K562 (cell line): Measurements from ENCODE around the gene BAZ2A. TPM values are rescaled to one million over a fixed set of nuclear protein-coding genes. Genes with fewer than 3 reads are reported as not detected.

Experiments used
- CHD7 ChIP-seq: fragments of 200-600 bp; sonication (generic); IDR thresholded peaks from one replicate; pipeline ENCODE4 v1.6.1; 2012; ENCODE audit warnings: mild to moderate bottlenecking, low read depth, low read length, inconsistent platforms
- FOXK2 ChIP-seq, 2 experiments: fragments of 450-650 bp; IDR thresholded peaks in 1 of 2; conservative IDR thresholded peaks in 1 of 2; 2 replicates each; pipeline ENCODE4 v1.6.1; 2016; ENCODE audit warnings: low read depth in 2 of 2, mild to moderate bottlenecking in 1 of 2
- IRF9 ChIP-seq: fragments of 450-650 bp; IDR thresholded peaks from 2 replicates; pipeline ENCODE4 v1.6.1; 2016; ENCODE audit warnings: missing biosample characterization, missing genetic modification characterization
- SNIP1 ChIP-seq: fragments of 450-650 bp; IDR thresholded peaks from 2 replicates; pipeline ENCODE4 v1.7.1; 2017; ENCODE audit warnings: low read depth, mild to moderate bottlenecking
- ZMIZ1 ChIP-seq, 2 experiments: fragments of 150-350 bp in 1 of 2; IDR thresholded peaks; 2 replicates each; pipeline ENCODE4 v1.6.1; 2012 to 2016; ENCODE audit warnings: low read depth in 2 of 2, low read length in 2 of 2, mild to moderate bottlenecking in 1 of 2, moderate library complexity in 1 of 2
- ZNF121 ChIP-seq: sonication (generic); formaldehyde crosslinking; conservative IDR thresholded peaks from 2 replicates; pipeline ENCODE4 v1.8.0; 2022; ENCODE audit warnings: missing genetic modification reagents
- ZNF830 ChIP-seq: fragments of 250-450 bp; sonication (Bioruptor Pico); IDR thresholded peaks from 2 replicates; pipeline ENCODE4 v1.5.0; 2021; ENCODE audit warnings: mild to moderate bottlenecking
- polyA plus RNA-seq, 8 experiments: library from polyadenylated mRNA; depleted of rRNA in 4 of 8; stranded (reverse) in 5 of 8; unstranded in 3 of 8; fragments of >200 nt; fragmentation: Nextera tagmentation in 2 of 8; fragmentation: Illumina TruSeq in 1 of 8; extraction: Ambion mirVana in 2 of 8; extraction: Trizol in 1 of 8; gene quantifications; 2 replicates each; pipeline versions ENCODE4 v1.2.1 to v1.2.3, GENCODE V29; 2011 to 2014; ENCODE audit warnings: inconsistent platforms in 1 of 8, missing spikeins in 1 of 8
- total RNA-seq, 7 experiments: library from RNA; depleted of rRNA in 6 of 7; stranded (reverse); fragments of >200 nt in 6 of 7; fragmentation: Illumina TruSeq in 2 of 7; extraction: Trizol in 2 of 7; gene quantifications; 2 replicates each; pipeline versions ENCODE4 v1.2.1 to v1.2.3, GENCODE V29; 2011 to 2021; ENCODE audit warnings: low replicate concordance in 1 of 7
- TF ChIP-seq, protein P1 (sequence below): sonication (generic); IDR thresholded peaks from 2 replicates; pipeline ENCODE4 v1.6.1; 2016

The BAZ2A gene
- total and polyA plus RNA-seq, 9 of the 15 experiments (the other 6 are each of a cell fraction or from before 2014, with no cell fraction given), result 4.5 to 86.4 (median 26.2) TPM

- TF ChIP-seq CHD7, result no peak
- TF ChIP-seq ZNF121, result no peak
- no peak for TF ChIP-seq SNIP1
- TF ChIP-seq ZMIZ1 (IDR thresholded peaks at IDR 0.05; ENCODE audit: low read depth in 2 of 2, low read length in 2 of 2), result no peak
- TF ChIP-seq ZNF830, result no peak
- TF ChIP-seq IRF9 (tag), result no peak
- 0 out of 4 replicates have a peak, but pooled peaks of 1 of the 2 experiments have one; percentile 37 for TF ChIP-seq FOXK2 (conservative IDR thresholded peaks at IDR 0.05 in 1 of 2, IDR thresholded peaks at IDR 0.05 in 1 of 2; ENCODE audit: low read depth in 2 of 2)
- TF ChIP-seq, protein P1, sequence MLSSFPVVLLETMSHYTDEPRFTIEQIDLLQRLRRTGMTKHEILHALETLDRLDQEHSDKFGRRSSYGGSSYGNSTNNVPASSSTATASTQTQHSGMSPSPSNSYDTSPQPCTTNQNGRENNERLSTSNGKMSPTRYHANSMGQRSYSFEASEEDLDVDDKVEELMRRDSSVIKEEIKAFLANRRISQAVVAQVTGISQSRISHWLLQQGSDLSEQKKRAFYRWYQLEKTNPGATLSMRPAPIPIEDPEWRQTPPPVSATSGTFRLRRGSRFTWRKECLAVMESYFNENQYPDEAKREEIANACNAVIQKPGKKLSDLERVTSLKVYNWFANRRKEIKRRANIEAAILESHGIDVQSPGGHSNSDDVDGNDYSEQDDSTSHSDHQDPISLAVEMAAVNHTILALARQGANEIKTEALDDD, result no peak
These were observed 5.0 kb upstream of the BAZ2A start (continued) for GRCh38 chr12:56634837-56635791.
